ENCODE results near the gene GMDS.

GMDS gene

GRCh38 chr6:1662534-1662933 is 582.9 kb downstream of the GMDS start:
- Mint-ChIP-seq H3K4me1 (ENCODE audit: low read depth) (no peaks in the 10 kb centered on the region), H3K27me3 (no peaks in the 10 kb centered on the region), H3K4me3 (no peak overlapping the region), H3K27ac (no peak overlapping the region), H3K9me3 (no peaks in the 10 kb centered on the region), H3K36me3 (ENCODE audit: low read depth) (peaks cover 11% of the 10 kb centered on the region)

- H3K4me3 Mint-ChIP-seq: no peak overlapping the region
- no peaks in the 10 kb centered on the region for H3K27me3 Mint-ChIP-seq
- H3K9me3 Mint-ChIP-seq: no peaks in the 10 kb centered on the region
- H3K36me3 Mint-ChIP-seq (ENCODE audit: low read depth): peaks cover 15% of the 10 kb centered on the region
- H3K27ac Mint-ChIP-seq: no peak overlapping the region
- no peaks in the 10 kb centered on the region for H3K4me1 Mint-ChIP-seq (ENCODE audit: low read depth)
Observed at GRCh38 chr6:1659816-1660215, 585.6 kb downstream of the GMDS start.

- Mint-ChIP-seq H3K4me1 (ENCODE audit: low read depth) (no peaks in the 10 kb centered on the region), H3K27me3 (no peaks in the 10 kb centered on the region), H3K4me3 (no peak overlapping the region), H3K27ac (no peak overlapping the region), H3K36me3 (ENCODE audit: low read depth) (peaks cover 15% of the 10 kb centered on the region), H3K9me3 (no peaks in the 10 kb centered on the region)
Observed at GRCh38 chr6:1658212-1659005, 587.0 kb downstream of the GMDS start.

GRCh38 chr6:1657771-1658165 is 587.6 kb downstream of the GMDS start:
- no peaks in the 10 kb centered on the region for H3K4me1 Mint-ChIP-seq (ENCODE audit: low read depth)
- no peak overlapping the region for H3K4me3 Mint-ChIP-seq
- H3K9me3 Mint-ChIP-seq: no peaks in the 10 kb centered on the region
- peaks cover 15% of the 10 kb centered on the region for H3K36me3 Mint-ChIP-seq (ENCODE audit: low read depth)
- no peaks in the 10 kb centered on the region for H3K27me3 Mint-ChIP-seq
- H3K27ac Mint-ChIP-seq: no peak overlapping the region

GRCh38 chr6:1657116-1657770 is 588.2 kb downstream of the GMDS start:
- H3K36me3 Mint-ChIP-seq (ENCODE audit: low read depth): peaks cover 14% of the 10 kb centered on the region
- H3K27me3 Mint-ChIP-seq: no peaks in the 10 kb centered on the region
- no peak overlapping the region for H3K4me3 Mint-ChIP-seq
- H3K9me3 Mint-ChIP-seq: no peaks in the 10 kb centered on the region
- H3K4me1 Mint-ChIP-seq (ENCODE audit: low read depth): no peaks in the 10 kb centered on the region
- no peak overlapping the region for H3K27ac Mint-ChIP-seq

GRCh38 chr6:1654054-1654453 is 591.4 kb downstream of the GMDS start:
- Mint-ChIP-seq H3K4me3 (no peak overlapping the region), H3K27me3 (no peaks in the 10 kb centered on the region), H3K27ac (no peak overlapping the region), H3K36me3 (ENCODE audit: low read depth) (peaks cover 4% of the 10 kb centered on the region), H3K9me3 (no peaks in the 10 kb centered on the region), H3K4me1 (ENCODE audit: low read depth) (no peaks in the 10 kb centered on the region)

GRCh38 chr6:1652842-1653241 is 592.6 kb downstream of the GMDS start:
- Mint-ChIP-seq H3K27ac (no peak overlapping the region), H3K9me3 (no peaks in the 10 kb centered on the region), H3K36me3 (ENCODE audit: low read depth) (peaks cover 4% of the 10 kb centered on the region), H3K4me1 (ENCODE audit: low read depth) (no peaks in the 10 kb centered on the region), H3K4me3 (no peak overlapping the region), H3K27me3 (no peaks in the 10 kb centered on the region)

- no peaks in the 10 kb centered on the region for H3K9me3 Mint-ChIP-seq
- no peaks in the 10 kb centered on the region for H3K4me1 Mint-ChIP-seq (ENCODE audit: low read depth)
- H3K4me3 Mint-ChIP-seq: no peak overlapping the region
- H3K27me3 Mint-ChIP-seq: no peaks in the 10 kb centered on the region
- no peaks in the 10 kb centered on the region for H3K36me3 Mint-ChIP-seq (ENCODE audit: low read depth)
- no peak overlapping the region for H3K27ac Mint-ChIP-seq
Observed at GRCh38 chr6:1651362-1651761, 594.0 kb downstream of the GMDS start.

GRCh38 chr6:1645466-1646185 is 599.8 kb downstream of the GMDS start:
- H3K4me3 Mint-ChIP-seq: no peak overlapping the region
- H3K4me1 Mint-ChIP-seq (ENCODE audit: low read depth): no peaks in the 10 kb centered on the region
- H3K27ac Mint-ChIP-seq: no peak overlapping the region
- H3K27me3 Mint-ChIP-seq: no peaks in the 10 kb centered on the region
- H3K9me3 Mint-ChIP-seq: no peaks in the 10 kb centered on the region
- H3K36me3 Mint-ChIP-seq (ENCODE audit: low read depth): no peaks in the 10 kb centered on the region

- Mint-ChIP-seq H3K27ac (no peak overlapping the region), H3K36me3 (ENCODE audit: low read depth) (peaks cover 3% of the 10 kb centered on the region), H3K9me3 (no peaks in the 10 kb centered on the region), H3K4me3 (no peak overlapping the region), H3K4me1 (ENCODE audit: low read depth) (no peaks in the 10 kb centered on the region), H3K27me3 (no peaks in the 10 kb centered on the region)
Observed at GRCh38 chr6:1644516-1645060, 600.8 kb downstream of the GMDS start.

GRCh38 chr6:1643830-1644445 is 601.5 kb downstream of the GMDS start:
- peaks cover 3% of the 10 kb centered on the region for H3K36me3 Mint-ChIP-seq (ENCODE audit: low read depth)
- no peaks in the 10 kb centered on the region for H3K4me1 Mint-ChIP-seq (ENCODE audit: low read depth)
- no peaks in the 10 kb centered on the region for H3K27me3 Mint-ChIP-seq
- H3K4me3 Mint-ChIP-seq: no peak overlapping the region
- no peaks in the 10 kb centered on the region for H3K9me3 Mint-ChIP-seq
- no peak overlapping the region for H3K27ac Mint-ChIP-seq

- Mint-ChIP-seq H3K27ac (no peak overlapping the region), H3K36me3 (ENCODE audit: low read depth) (peaks cover 3% of the 10 kb centered on the region), H3K4me3 (no peak overlapping the region), H3K27me3 (no peaks in the 10 kb centered on the region), H3K4me1 (ENCODE audit: low read depth) (no peaks in the 10 kb centered on the region), H3K9me3 (no peaks in the 10 kb centered on the region)
Observed at GRCh38 chr6:1643111-1643510, 602.3 kb downstream of the GMDS start.

- no peak overlapping the region for H3K4me3 Mint-ChIP-seq
Observed at GRCh38 chr6:1641343-1641885, 604.0 kb downstream of the GMDS start.

GRCh38 chr6:1640476-1640875 is 604.9 kb downstream of the GMDS start:
- H3K9me3 Mint-ChIP-seq: no peaks in the 10 kb centered on the region
- no peak overlapping the region for H3K27ac Mint-ChIP-seq
- no peak overlapping the region for H3K4me3 Mint-ChIP-seq
- peaks cover 3% of the 10 kb centered on the region for H3K36me3 Mint-ChIP-seq (ENCODE audit: low read depth)
- H3K27me3 Mint-ChIP-seq: no peaks in the 10 kb centered on the region
- H3K4me1 Mint-ChIP-seq (ENCODE audit: low read depth): no peaks in the 10 kb centered on the region

More at GRCh38 chr6:1641343-1641885, 604.0 kb downstream of the GMDS start:
- Mint-ChIP-seq H3K27ac (no peak overlapping the region), H3K27me3 (no peaks in the 10 kb centered on the region), H3K9me3 (no peaks in the 10 kb centered on the region), H3K4me1 (ENCODE audit: low read depth) (no peaks in the 10 kb centered on the region), H3K36me3 (ENCODE audit: low read depth) (peaks cover 3% of the 10 kb centered on the region)

Measured in stimulated activated naive CD8-positive, alpha-beta T cell treated with anti-CD3 and anti-CD28 coated beads, Interleukin-15, Interleukin-2, amounts not matched to agents 100 ng/mL and 50 ng/mL, for 24 hours (primary cell).